HG03442 (cell line): Measurements from ENCODE around the gene HBEGF.

ENCODE experiments used
- ATAC-seq: cut with Tn5 transposase; IDR thresholded peaks from one replicate; pipeline ENCODE4 v1.9.1; 2021; ENCODE audit warnings: mild to moderate bottlenecking, moderate library complexity; ENCODE audit not compliant: unreplicated experiment

HBEGF gene

GRCh38 chr5:140346348-140347221 lies at the start of gene HBEGF:
HBEGF (minus strand) TSS chr5:140346603; CDS start chr5:140346328, 275 bp downstream.
- ATAC-seq: peak; percentile 66

- ATAC-seq: no peak
Measured at GRCh38 chr5:140393738-140394137, 47.3 kb upstream of the HBEGF start.

GRCh38 chr5:140391732-140392131 lies 45.3 kb upstream of the HBEGF start:
- no peak for ATAC-seq

- no peak for ATAC-seq
Measured at GRCh38 chr5:140391312-140391711, 44.9 kb upstream of the HBEGF start.

- no peak for ATAC-seq
Measured at GRCh38 chr5:140388052-140388451, 41.6 kb upstream of the HBEGF start.

- no peak for ATAC-seq
Measured at GRCh38 chr5:140383300-140383699, 36.9 kb upstream of the HBEGF start.

- ATAC-seq: no peak
Measured at GRCh38 chr5:140382866-140383265, 36.5 kb upstream of the HBEGF start.

- peak; percentile 47 for ATAC-seq
Measured at GRCh38 chr5:140381972-140382371, 35.6 kb upstream of the HBEGF start.

- no peak for ATAC-seq
Measured at GRCh38 chr5:140381351-140381750, 34.9 kb upstream of the HBEGF start.

- ATAC-seq: peak; percentile 54
Measured at GRCh38 chr5:140372971-140373487, 26.6 kb upstream of the HBEGF start.

- ATAC-seq: no peak
Measured at GRCh38 chr5:140371356-140372151, 25.2 kb upstream of the HBEGF start.

GRCh38 chr5:140367256-140368013 lies 21.0 kb upstream of the HBEGF start:
- no peak for ATAC-seq

GRCh38 chr5:140366589-140367255 lies 20.3 kb upstream of the HBEGF start:
- no peak for ATAC-seq

- no peak for ATAC-seq
Measured at GRCh38 chr5:140365941-140366340, 19.5 kb upstream of the HBEGF start.

- ATAC-seq: no peak
Measured at GRCh38 chr5:140365282-140365681, 18.9 kb upstream of the HBEGF start.

- ATAC-seq: no peak
Measured at GRCh38 chr5:140364472-140364765, 18.0 kb upstream of the HBEGF start.

GRCh38 chr5:140363631-140364471 lies 17.4 kb upstream of the HBEGF start:
- ATAC-seq: no peak

- peak; percentile 90 for ATAC-seq
Measured at GRCh38 chr5:140362875-140363630, 16.6 kb upstream of the HBEGF start.

- ATAC-seq: no peak
Measured at GRCh38 chr5:140362311-140362710, 15.9 kb upstream of the HBEGF start.
